HUES64 (cell line): ENCODE data around the gene RSPH10B.
"Not testable (repeated sequence)": the region's sequence is repeated elsewhere in the genome, so short reads cannot be mapped to it uniquely, and the experiment has no call there.

Source experiments
- H3K27ac ChIP-seq: 2 replicates; pipeline ENCODE4 v1.7.0; 2013; ENCODE audit warnings: low read depth, low read length, inconsistent platforms
- H3K27me3 ChIP-seq: 2 replicates; pipeline ENCODE4 v1.6.1; 2013; ENCODE audit warnings: mild to moderate bottlenecking, low read length; ENCODE audit not compliant: insufficient read depth
- H3K36me3 ChIP-seq: 2 replicates; pipeline ENCODE4 v1.6.1; 2013; ENCODE audit warnings: mild to moderate bottlenecking, low read length; ENCODE audit not compliant: insufficient read depth
- H3K4me1 ChIP-seq: 2 replicates; pipeline ENCODE4 v1.6.1; 2013; ENCODE audit warnings: mild to moderate bottlenecking, low read length, moderate library complexity; ENCODE audit not compliant: insufficient read depth
- H3K4me3 ChIP-seq: 2 replicates; pipeline ENCODE4 v1.5.1; 2013; ENCODE audit warnings: mild to moderate bottlenecking, low read length, moderate library complexity
- H3K9ac ChIP-seq: 2 replicates; pipeline ENCODE4 v1.6.1; 2013; ENCODE audit warnings: mild to moderate bottlenecking, low read depth, low read length
- H3K9me3 ChIP-seq: 2 replicates; pipeline ENCODE4 v1.6.1; 2013; ENCODE audit warnings: low read depth, low read length; ENCODE audit not compliant: insufficient read depth
- WGBS: fragments of 150-250, 120-280 bp; methylation state at CpG from one replicate; pipeline ENCODE4 v1.1.7; 2013; ENCODE audit warnings: missing lambda C conversion rate; 5-methylcytosine and 5-hydroxymethylcytosine counted together

The RSPH10B gene

DNA sequence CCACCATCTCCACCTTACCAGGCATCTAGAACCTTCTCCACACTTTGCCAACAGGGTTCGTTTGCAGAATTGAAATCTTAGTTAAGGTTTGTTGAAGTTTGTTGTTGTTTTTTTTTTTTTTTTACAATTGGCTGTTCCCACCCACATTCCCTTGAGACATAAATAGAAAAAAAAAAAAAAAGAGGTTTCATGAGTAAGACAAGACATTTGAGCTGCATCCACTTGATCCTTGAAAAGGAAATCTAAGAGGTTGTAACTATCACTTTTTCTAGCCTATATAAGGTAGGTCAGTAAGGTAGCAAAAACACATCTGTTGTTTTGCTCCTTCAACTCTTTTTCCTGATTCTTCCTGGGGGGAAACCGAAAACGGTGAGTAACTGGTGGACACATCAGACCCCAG is 90.9 kb downstream of the RSPH10B start:
- 92% methylated on average over 2 of the region's 3 CpGs for WGBS
- H3K27me3 ChIP-seq, H3K4me1 ChIP-seq, H3K4me3 ChIP-seq, H3K27ac ChIP-seq, H3K9ac ChIP-seq, H3K9me3 ChIP-seq, H3K36me3 ChIP-seq: not testable (repeated sequence)
